Thoracic aorta (tissue), 2 donors: ENCODE results near the gene CCDC121. TPM values are rescaled to one million over a fixed set of nuclear protein-coding genes. Genes with fewer than 3 reads are reported as not detected.
"Not testable (repeated sequence)": the region's sequence is repeated elsewhere in the genome, so short reads cannot be mapped to it uniquely, and the experiment has no call there.

Experiments
- ATAC-seq: fragments of 150-250 bp; one replicate; pipeline ENCODE4 v1.8.0; 2017; ENCODE audit warnings: low read depth; ENCODE audit not compliant: insufficient number of reproducible peaks, low FRiP score
- DNase-seq: peaks from one replicate; pipeline ENCODE4 v3.0.0-alpha.2; 2020; ENCODE audit warnings: low spot score
- H3K27ac ChIP-seq, 2 donors: fragments of 200-600 bp; sonication (generic); 1 replicate in 1 of 2; 2 replicates in 1 of 2; pipeline ENCODE4 v1.5.1; 2016; ENCODE audit warnings: mild to moderate bottlenecking in 2 of 2, moderate library complexity in 2 of 2
- H3K27me3 ChIP-seq: fragments of 200-600 bp; sonication (generic); replicated peaks from 2 replicates; pipeline ENCODE4 v1.6.0; 2016; ENCODE audit warnings: mild to moderate bottlenecking; ENCODE audit not compliant: insufficient read depth
- H3K36me3 ChIP-seq: fragments of 200-600 bp; sonication (generic); one replicate; pipeline ENCODE4 v1.5.1; 2016
- H3K4me1 ChIP-seq, 2 donors: fragments of 200-600 bp; sonication (generic); 1 replicate in 1 of 2; 2 replicates in 1 of 2; pipeline versions ENCODE4 v1.5.1 to v1.6.0; 2016; ENCODE audit warnings: low read depth in 2 of 2, mild to moderate bottlenecking in 1 of 2; ENCODE audit not compliant: control insufficient read depth in 1 of 2
- H3K4me3 ChIP-seq: fragments of 200-600 bp; sonication (generic); 2 replicates; pipeline ENCODE4 v1.5.1; 2016; ENCODE audit warnings: mild to moderate bottlenecking
- H3K9me3 ChIP-seq: fragments of 200-600 bp; sonication (generic); 2 replicates; pipeline ENCODE4 v1.5.1; 2016
- CTCF ChIP-seq: fragments of 200-600 bp; sonication (generic); IDR thresholded peaks from one replicate; pipeline ENCODE4 v1.5.1; 2019; ENCODE audit warnings: antibody characterized with exemption
- total RNA-seq, 2 donors: library from RNA; depleted of rRNA; stranded (reverse); fragments of >200 nt; gene quantifications; one replicate each; pipeline versions ENCODE4 v1.1.0 to v1.2.3, GENCODE V29; 2016

Gene CCDC121
- total RNA-seq, 2 donors from 2014 or later, result 1.9 to 2.5 TPM

GRCh38 chr2:27638037-27638637, 9.3 kb upstream of the CCDC121 start:
- Histone ChIP-seq H3K27ac (no peak overlapping the region), H3K4me1 (no peaks in the 10 kb centered on the region), H3K27me3 (no peaks in the 10 kb centered on the region), H3K4me3 (no peak overlapping the region), H3K36me3 (peaks cover 59% of the 10 kb centered on the region), H3K9me3 (no peaks in the 10 kb centered on the region)
- no peak for TF ChIP-seq CTCF
- no peak for ATAC-seq
- DNase-seq, result no peak

GRCh38 chr2:27636766-27637165, 8.0 kb upstream of the CCDC121 start:
- Histone ChIP-seq H3K27ac (no peak overlapping the region), H3K9me3 (no peaks in the 10 kb centered on the region), H3K36me3 (peaks cover 50% of the 10 kb centered on the region), H3K4me1 (no peaks in the 10 kb centered on the region), H3K27me3 (no peaks in the 10 kb centered on the region), H3K4me3 (no peak overlapping the region)
- ATAC-seq, result no peak
- no peak for TF ChIP-seq CTCF
- no peak for DNase-seq

- no peak for TF ChIP-seq CTCF
- Histone ChIP-seq H3K4me3 (no peak overlapping the region), H3K4me1 (peaks cover 0 to 8% of the 10 kb centered on the region in 2 donors), H3K27ac (no peak overlapping the region), H3K27me3 (no peaks in the 10 kb centered on the region), H3K36me3 (peaks cover 32% of the 10 kb centered on the region), H3K9me3 (no peaks in the 10 kb centered on the region)
- DNase-seq (no peak), ATAC-seq (no peak)
These were observed 5.5 kb upstream of the CCDC121 start for GRCh38 chr2:27634291-27634690.

GRCh38 chr2:27630257-27630656, 1.4 kb upstream of the CCDC121 start:
- Histone ChIP-seq H3K4me1 (peaks cover 0 to 18% of the 10 kb centered on the region in 2 donors), H3K36me3 (peaks cover 11% of the 10 kb centered on the region)
- H3K27me3 ChIP-seq, DNase-seq, H3K9me3 ChIP-seq, H3K4me3 ChIP-seq, ATAC-seq, H3K27ac ChIP-seq: not testable (repeated sequence)

DNA sequence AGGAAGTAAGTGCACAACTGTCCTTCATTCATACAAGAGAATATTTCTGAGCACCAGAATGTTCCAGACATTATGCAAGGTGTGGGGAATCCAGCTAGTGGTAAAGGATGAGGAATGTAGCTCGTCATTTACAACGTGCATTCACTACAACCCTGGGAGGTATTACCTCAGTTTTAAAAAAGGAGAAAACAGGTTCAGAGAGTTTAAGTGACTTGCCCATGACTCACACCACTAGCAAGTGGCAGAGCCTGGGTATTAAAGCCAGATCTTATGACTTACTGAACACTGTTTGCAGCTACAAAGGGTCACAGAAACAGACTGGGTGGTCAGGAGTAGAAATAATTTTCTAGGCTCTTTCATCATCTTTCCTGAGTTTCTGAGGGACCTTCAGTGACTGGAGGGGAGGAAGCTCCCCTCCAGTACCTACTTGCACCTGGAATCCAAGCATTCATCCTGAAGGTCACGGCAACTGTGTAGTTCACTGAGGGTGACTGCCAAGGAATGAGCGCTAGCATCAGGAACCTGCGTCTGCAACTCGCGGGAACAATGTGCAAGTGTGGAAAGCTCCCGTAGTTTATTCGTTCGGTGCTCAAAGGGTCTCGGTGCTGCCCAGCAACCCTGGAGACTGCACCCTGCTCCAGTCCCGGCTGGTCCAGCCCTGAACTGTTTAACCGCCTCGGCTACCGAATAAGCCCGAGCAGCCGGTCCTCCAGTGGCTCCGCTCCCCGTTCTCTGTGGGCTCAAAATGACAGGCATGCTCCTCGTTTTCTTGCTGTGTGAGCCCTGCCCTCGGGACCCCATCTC, 647 bp downstream of the CCDC121 start:
- H3K27me3 ChIP-seq, result no peaks in the 10 kb centered on the region
- TF ChIP-seq CTCF, result no peak
- H3K36me3 ChIP-seq, result no peaks in the 10 kb centered on the region
- H3K9me3 ChIP-seq, result no peaks in the 10 kb centered on the region
- no peak for ATAC-seq
- H3K4me1 ChIP-seq, result peaks cover 0 to 18% of the 10 kb centered on the region in 2 donors
- peak overlapping the region; percentile 89 for H3K4me3 ChIP-seq
- no peak for DNase-seq
- peak overlapping the region; percentile 55 to 67 for H3K27ac ChIP-seq

- ATAC-seq, H3K36me3 ChIP-seq, H3K4me3 ChIP-seq, H3K27me3 ChIP-seq, DNase-seq, H3K27ac ChIP-seq, H3K9me3 ChIP-seq: not testable (repeated sequence)
- H3K4me1 ChIP-seq, result peaks cover 0 to 18% of the 10 kb centered on the region in 2 donors
These were observed 1.9 kb downstream of the CCDC121 start for GRCh38 chr2:27626921-27627320.

GRCh38 chr2:27626323-27626722, 2.5 kb downstream of the CCDC121 start:
- H3K27me3 ChIP-seq, DNase-seq, H3K4me3 ChIP-seq, H3K27ac ChIP-seq, H3K9me3 ChIP-seq, ATAC-seq, H3K36me3 ChIP-seq: not testable (repeated sequence)
- H3K4me1 ChIP-seq, result peaks cover 0 to 18% of the 10 kb centered on the region in 2 donors
